KMS-11 (cell line): Measurements from ENCODE around the gene BTBD16.

Experiments used
- H2AFZ ChIP-seq: fragments of 200-600 bp; sonication (generic); 2 replicates; pipeline ENCODE4 v1.6.1; 2016; ENCODE audit warnings: antibody characterized with exemption, mixed run types, low read depth
- H3K27ac ChIP-seq: fragments of 200-600 bp; sonication (generic); 2 replicates; pipeline ENCODE4 v1.6.1; 2016; ENCODE audit warnings: mild to moderate bottlenecking, mixed run types
- H3K27me3 ChIP-seq: fragments of 200-600 bp; sonication (generic); 2 replicates; pipeline ENCODE4 v1.6.1; 2017; ENCODE audit warnings: mild to moderate bottlenecking, low read depth, mixed run types, moderate library complexity; ENCODE audit not compliant: insufficient read depth
- H3K36me3 ChIP-seq: fragments of 200-600 bp; sonication (generic); 2 replicates; pipeline ENCODE4 v1.6.1; 2017; ENCODE audit warnings: mild to moderate bottlenecking, mixed run types; ENCODE audit not compliant: insufficient read depth
- H3K4me1 ChIP-seq: fragments of 200-600 bp; sonication (generic); 2 replicates; pipeline ENCODE4 v1.6.1; 2016; ENCODE audit warnings: mild to moderate bottlenecking, low read depth, mixed run types; ENCODE audit not compliant: poor library complexity, severe bottlenecking
- H3K4me2 ChIP-seq: fragments of 200-600 bp; sonication (generic); 2 replicates; pipeline ENCODE4 v1.7.0; 2016; ENCODE audit warnings: mild to moderate bottlenecking, mixed run types
- H3K4me3 ChIP-seq: fragments of 200-600 bp; sonication (generic); IDR thresholded peaks from 2 replicates; pipeline ENCODE4 v1.6.1; 2017; ENCODE audit warnings: low read depth, low read length, mixed read lengths; ENCODE audit not compliant: insufficient read depth
- H3K79me2 ChIP-seq: fragments of 200-600 bp; sonication (generic); 2 replicates; pipeline ENCODE4 v1.6.1; 2016; ENCODE audit warnings: low read depth, mixed run types; ENCODE audit not compliant: insufficient read depth
- H3K9ac ChIP-seq: fragments of 200-600 bp; sonication (generic); 2 replicates; pipeline ENCODE4 v1.6.1; 2016; ENCODE audit warnings: mild to moderate bottlenecking, mixed run types
- H4K20me1 ChIP-seq: fragments of 200-600 bp; sonication (generic); 2 replicates; pipeline ENCODE4 v1.6.1; 2016; ENCODE audit warnings: mild to moderate bottlenecking, mixed run types; ENCODE audit not compliant: insufficient read depth
- CTCF ChIP-seq: fragments of 200-600 bp; sonication (generic); conservative IDR thresholded peaks from 2 replicates; pipeline ENCODE4 v1.6.1; 2017; ENCODE audit warnings: low read depth, mild to moderate bottlenecking, antibody characterized with exemption, low read length, moderate library complexity, mixed read lengths

BTBD16 gene

GRCh38 chr10:122248356-122249302 is 22.5 kb upstream of the BTBD16 start:
- H3K4me1 ChIP-seq: no peaks in the 10 kb centered on the region
- H3K36me3 ChIP-seq: no peaks in the 10 kb centered on the region

GRCh38 chr10:122249303-122249850 is 21.7 kb upstream of the BTBD16 start:
- H3K27ac ChIP-seq: no peak overlapping the region
- no peaks in the 10 kb centered on the region for H4K20me1 ChIP-seq
- no peak overlapping the region for H3K4me2 ChIP-seq
- no peaks in the 10 kb centered on the region for H3K79me2 ChIP-seq
- no peaks in the 10 kb centered on the region for H3K27me3 ChIP-seq
- no peaks in the 10 kb centered on the region for H3K4me1 ChIP-seq
- no peak for TF ChIP-seq CTCF
- no peak overlapping the region for H3K9ac ChIP-seq
- H2AFZ ChIP-seq: no peak overlapping the region
- H3K4me3 ChIP-seq: no peak overlapping the region
- no peaks in the 10 kb centered on the region for H3K36me3 ChIP-seq

More at GRCh38 chr10:122248356-122249302, 22.5 kb upstream of the BTBD16 start:
- no peaks in the 10 kb centered on the region for H3K79me2 ChIP-seq
- H3K4me3 ChIP-seq: no peak overlapping the region
- H3K4me2 ChIP-seq: no peak overlapping the region
- H2AFZ ChIP-seq: no peak overlapping the region
- H3K27ac ChIP-seq: no peak overlapping the region
- no peak overlapping the region for H3K9ac ChIP-seq
- TF ChIP-seq CTCF: no peak
- no peaks in the 10 kb centered on the region for H3K27me3 ChIP-seq
- H4K20me1 ChIP-seq: no peaks in the 10 kb centered on the region

- H3K4me2 ChIP-seq: no peak overlapping the region
- no peaks in the 10 kb centered on the region for H3K4me1 ChIP-seq
- H3K9ac ChIP-seq: no peak overlapping the region
- no peaks in the 10 kb centered on the region for H3K79me2 ChIP-seq
- TF ChIP-seq CTCF: no peak
- no peaks in the 10 kb centered on the region for H3K36me3 ChIP-seq
- H3K27ac ChIP-seq: no peak overlapping the region
- no peak overlapping the region for H2AFZ ChIP-seq
- H3K27me3 ChIP-seq: no peaks in the 10 kb centered on the region
- H4K20me1 ChIP-seq: no peaks in the 10 kb centered on the region
- no peak overlapping the region for H3K4me3 ChIP-seq
Measured at GRCh38 chr10:122249991-122250750, 20.9 kb upstream of the BTBD16 start.

- no peaks in the 10 kb centered on the region for H3K27me3 ChIP-seq
- TF ChIP-seq CTCF: no peak
- no peak overlapping the region for H3K4me2 ChIP-seq
- H3K79me2 ChIP-seq: no peaks in the 10 kb centered on the region
- no peak overlapping the region for H2AFZ ChIP-seq
- no peak overlapping the region for H3K9ac ChIP-seq
- no peak overlapping the region for H3K4me3 ChIP-seq
- no peak overlapping the region for H3K27ac ChIP-seq
- H4K20me1 ChIP-seq: no peaks in the 10 kb centered on the region
- no peaks in the 10 kb centered on the region for H3K4me1 ChIP-seq
- no peaks in the 10 kb centered on the region for H3K36me3 ChIP-seq
Measured at GRCh38 chr10:122251459-122252255, 19.4 kb upstream of the BTBD16 start.
